Stimulated activated CD8-positive, alpha-beta memory T cell treated with anti-CD3 and anti-CD28 coated beads, Interleukin-15, amount 100 ng/mL, for 4 hours (primary cell): ENCODE data around the gene NOS3.

Experiments
- DNase-seq, 2 donors: peaks; one replicate each; pipeline ENCODE4 v3.0.0-alpha.2; 2020; ENCODE audit warnings: low read depth in 2 of 2

Gene NOS3

DNA sequence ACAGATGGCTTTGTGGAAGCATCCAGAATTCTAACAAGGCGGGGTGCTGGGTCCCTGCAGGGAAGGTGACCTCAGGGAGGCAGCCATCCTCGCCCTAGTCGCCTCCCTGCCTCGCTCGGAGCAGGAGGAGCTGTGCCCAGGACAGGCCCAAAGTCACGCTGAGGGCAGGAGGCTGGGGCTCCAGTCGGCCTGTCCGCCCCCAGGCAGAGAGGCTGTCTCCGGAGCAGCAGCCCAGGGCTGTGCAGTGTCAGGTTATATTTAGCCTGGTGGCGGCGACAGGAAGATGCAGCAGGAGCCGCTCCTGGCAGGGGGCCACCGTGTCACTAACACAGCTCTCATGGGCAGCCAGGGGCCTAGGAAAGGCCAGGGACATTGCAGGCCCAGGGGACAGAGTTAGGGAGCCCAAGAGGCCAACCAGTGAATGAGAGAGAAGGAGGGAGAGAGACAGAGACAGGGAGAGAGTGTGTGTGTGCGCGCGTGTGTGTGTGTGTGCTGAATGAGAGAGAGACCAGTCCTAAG, 26.2 kb upstream of the NOS3 start:
- no peak for DNase-seq

DNA sequence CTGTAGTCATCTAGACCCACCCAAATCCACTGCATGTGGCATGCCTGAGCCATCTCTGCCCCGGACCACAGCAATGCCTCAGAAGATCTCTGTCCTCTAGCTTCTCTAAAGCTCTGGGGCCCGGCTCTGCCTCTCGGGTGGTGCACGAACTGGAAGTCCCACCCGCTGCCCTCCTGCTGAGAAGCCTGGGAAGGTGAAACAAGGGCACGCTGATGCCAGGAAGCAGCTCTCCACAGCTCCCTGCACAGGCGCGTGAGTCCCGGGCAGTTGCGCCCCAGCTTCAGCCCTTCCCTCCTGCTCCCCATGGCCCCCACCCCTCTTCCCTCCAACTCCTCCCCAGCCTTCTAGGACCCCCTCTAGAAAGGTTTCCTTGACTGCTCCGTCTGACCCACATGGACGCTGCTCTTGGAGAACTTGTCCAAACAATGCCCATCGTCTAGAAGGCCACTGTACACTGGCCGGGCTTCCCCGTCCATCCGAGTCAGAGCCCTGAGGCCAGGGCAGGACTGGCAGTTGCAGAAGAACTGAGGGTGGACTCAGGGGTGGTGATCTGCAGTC, 25.5 kb upstream of the NOS3 start:
- DNase-seq: no peak

DNA sequence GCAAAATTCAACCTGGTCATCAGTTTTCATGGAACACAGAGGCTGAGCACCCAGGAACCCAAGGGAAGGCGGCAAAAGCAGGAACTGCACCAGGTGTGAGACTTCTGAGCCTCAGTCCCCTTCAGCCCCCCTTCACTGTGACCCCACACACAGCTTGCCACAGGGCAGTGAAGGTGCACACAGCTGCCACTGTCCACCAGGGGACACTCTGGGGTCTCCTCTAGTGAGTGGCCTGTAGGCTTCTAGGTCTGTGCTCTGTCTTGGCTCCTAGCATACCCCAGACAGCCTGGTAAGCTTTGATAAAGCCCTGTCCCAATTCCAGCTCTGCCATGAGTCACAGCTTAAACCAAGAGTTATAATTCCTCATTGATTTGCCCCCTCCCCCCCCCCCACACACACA, 24.8 kb upstream of the NOS3 start:
- DNase-seq: no peak

DNA sequence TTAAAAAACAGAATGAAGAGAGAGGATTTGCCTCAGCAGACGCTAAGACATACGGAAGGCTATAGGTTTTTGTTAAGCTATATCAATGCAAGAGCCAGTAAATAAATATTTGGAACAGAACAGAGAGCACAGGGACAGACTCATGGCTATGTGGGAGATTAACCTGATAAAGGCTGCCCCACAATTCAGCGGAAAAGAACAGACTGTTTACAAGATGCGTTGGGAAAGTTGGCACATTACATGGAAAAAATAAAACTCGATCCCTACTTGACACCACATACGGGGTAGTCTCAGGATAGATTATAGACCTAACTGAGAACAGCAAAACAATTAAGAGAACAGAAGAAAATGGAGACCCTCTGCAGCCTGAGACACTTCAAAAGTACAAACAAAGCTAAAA, 23.5 kb upstream of the NOS3 start:
- no peak for DNase-seq

DNA sequence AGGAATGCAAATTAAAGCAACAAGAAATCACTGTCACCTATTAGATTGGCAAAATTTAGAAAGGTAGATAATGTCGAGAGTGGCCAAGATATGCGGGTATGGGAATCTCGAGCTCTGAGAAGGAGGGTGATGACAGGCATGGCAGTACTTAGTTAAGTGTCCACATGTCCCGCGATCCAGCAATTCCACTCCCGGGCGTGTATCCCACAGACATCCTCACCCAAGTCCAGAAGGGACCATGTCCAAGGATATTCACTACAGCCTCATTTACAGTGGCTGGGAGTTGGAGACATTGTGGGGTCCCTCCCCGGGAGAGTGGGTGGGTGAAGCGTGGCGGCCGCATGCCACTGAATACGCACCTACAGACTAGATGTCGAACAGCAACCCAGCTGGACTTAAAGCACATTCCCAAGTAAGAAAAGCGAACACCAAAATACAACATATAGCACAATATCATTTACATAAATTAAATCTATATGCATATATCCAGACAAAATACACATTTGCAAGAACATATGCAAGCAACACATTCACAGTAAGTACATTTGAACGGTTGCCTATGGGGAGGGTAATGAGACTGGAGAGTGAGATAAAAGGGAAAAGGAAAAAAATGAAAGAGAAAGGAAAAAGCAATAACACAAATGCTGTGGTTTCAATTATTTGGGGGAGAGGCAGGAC, 22.6 kb upstream of the NOS3 start:
- no peak for DNase-seq

DNA sequence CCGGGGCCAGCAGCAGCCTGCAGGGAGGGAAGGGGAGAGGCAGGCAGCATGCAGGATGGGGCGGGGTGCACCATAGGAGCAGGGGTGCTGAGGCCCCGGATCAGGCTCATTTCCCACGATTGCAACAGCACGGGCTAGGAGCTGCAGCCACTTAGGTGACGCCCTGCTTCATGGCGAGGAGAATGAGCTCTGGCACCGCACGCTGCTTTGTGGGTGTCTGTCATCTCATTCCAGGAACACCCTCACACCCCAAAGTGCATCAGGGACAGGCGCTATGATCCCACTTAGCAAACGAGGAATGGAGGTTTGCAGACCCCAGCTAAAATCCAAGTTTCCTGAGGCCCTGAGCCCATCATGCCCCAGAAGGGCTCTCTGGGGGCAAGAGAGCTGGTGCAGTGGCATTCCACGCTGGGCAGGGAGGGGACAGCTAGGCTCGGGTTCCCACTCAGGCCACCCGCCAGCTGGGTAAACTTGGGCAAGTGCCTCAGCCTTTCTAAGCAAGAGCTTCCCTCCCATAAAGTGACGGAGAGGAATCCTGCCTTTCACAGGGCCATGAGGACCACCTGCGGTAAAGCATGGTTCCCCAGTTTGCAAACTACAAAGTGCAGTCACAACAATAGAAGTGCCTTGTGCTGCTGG, 22.0 kb upstream of the NOS3 start:
- no peak for DNase-seq

DNA sequence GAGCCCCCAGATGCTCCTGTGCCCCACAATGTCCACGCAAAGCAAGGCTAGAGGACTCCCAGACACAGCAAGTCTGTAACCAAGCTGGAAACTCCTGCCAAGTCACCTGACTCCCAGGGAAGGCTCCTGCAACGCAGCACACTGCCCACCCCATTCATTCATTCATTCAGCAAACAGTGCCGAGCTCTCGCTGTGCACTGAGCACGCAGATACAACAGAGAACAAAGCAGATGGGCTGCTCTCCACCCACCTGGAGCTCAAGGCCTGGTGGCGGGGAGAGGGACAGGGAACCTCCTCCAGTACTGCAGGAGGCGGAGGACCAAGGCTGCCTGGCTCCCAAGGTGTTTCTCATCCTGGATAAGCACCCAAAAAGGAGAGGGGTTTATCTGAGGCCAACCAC, 21.3 kb upstream of the NOS3 start:
- DNase-seq: no peak

DNA sequence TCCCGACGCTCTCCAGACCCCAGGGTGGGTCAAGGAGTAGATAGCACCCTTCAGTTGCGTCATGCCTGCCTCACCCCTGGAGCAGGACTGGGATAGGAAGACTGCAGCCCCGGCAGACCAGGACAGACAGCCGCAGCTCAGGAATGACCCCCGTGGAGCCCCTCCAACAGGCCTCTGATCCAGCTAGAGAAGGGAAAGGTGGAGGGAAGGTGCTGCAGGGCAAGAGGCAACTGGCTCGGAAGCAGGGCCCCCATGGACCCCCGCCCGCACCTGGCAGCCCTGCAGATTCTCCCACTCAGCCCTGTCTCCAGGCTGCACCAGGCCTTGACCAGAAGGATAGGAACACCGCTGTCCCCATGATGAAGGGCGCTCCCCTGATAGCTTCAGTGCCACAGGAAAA, 20.4 kb upstream of the NOS3 start:
- DNase-seq: no peak

DNA sequence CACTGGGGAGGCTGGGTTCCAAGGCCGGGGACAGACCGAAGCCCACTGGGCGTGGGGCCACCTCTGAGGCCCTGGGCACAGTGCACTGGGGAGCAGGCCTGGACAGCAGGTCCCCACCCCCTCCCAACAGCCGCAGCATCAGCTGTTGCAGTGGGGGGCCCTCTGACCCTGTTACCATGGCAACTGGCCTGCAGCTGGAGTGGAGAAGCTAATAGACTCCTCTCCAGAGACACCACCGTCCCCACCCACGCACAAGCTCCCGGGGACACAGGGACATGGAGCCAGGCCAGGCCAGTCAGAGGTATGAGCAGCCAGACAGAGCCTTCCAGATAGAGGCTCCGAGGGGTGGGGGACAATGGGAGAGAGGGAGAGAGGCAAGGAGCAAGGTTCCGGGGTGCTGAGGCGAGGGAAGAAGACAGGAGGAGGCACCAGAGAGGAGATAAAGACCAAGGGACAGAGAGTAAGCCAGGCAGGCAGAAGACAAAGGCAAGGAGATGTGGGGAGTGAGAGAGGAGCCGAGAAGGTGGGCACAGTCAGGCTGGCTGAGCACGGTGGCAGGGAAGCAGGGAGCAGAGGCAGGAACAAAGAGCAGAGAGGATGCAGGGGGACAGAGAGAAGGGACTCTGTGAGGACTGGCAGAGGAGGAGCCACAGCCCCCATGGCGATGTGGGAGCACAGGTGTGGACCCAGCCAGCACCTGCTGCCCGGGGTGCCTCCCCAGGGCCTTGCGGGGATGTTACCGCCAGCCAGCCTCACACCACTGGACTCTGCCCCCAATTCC, 19.4 kb upstream of the NOS3 start:
- no peak for DNase-seq

DNA sequence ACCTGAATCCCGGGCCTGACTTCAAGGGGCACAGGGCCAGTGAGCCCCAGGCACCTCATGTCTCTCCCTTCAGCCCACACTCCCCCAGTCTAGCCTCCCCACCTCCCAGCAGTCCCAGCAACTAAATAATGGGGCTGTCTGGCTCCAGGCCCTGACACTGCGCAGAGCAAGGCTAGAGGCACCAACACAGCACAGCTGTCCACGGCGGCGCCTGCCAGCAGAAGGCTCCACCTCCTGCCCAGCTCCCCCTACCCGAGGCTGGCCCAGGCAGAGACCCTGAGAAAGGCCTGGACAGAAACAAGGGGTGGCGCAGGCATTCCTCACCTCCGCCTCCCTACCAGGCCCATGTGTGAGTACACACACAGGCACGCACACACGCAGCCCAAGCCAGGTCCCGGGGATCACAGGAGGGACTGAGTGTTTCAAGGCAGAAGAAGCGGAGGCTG, 18.8 kb upstream of the NOS3 start:
- no peak for DNase-seq

DNA sequence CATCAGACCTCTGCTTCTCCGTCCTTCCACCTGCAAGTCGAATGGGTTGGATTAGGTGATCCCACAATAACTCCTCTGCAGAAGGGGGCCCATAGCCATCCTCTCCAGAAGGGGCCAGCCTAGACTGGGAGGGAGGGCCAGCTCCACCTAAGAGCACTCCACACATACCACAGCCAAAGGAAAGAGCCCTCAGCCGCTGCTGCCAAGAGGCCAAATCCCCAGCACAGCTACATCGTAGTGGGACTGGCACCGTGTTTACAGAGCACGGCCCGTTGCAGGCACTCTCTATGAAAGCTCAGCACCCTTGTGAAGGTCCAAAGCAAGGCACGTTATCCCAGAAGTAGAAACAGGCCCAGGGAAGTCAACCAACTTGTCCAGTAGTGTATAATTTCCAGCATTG, 18.1 kb upstream of the NOS3 start:
- no peak for DNase-seq

DNA sequence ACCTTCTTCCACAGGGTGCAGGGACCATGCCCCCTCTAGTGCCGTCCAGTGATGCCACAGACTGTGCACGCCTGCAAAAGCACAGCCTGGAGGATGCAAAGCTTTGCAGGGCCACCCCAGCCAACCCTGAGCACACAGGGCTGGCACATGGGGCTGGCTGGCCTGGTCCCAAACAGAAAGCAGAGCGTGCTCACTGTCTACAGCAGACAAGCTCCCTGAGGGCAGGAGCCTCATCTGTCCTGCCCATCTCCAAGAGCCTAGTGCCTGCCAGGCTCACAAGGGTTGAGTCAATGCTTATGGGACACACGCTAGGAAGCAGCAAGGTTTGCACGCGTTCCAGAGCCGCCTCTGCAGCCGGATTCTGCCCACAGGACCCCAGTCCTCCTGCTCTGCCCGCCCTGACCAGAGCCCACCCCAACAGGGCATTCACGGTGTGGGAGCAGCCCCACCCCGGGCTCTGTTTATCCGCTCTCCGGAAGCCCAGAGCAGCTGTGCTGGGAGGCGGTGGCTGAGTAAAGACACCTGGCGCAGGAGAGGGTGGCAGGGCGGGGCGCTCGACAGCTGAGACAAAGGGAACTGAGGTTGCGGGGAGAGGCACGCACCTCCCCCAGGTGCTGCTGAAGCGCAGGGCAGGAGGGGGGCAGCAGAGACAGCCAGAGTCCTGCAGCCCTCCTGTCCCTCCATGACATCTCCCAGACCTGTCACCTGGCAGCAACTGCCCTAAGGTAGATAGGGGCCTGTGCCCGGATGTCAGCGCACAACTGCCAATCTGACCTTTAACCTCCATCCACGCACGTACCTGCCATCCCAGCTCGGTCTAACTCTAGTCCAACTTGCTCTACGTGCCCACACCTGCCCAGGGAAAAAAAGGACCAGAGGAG, 17.0 kb upstream of the NOS3 start:
- no peak for DNase-seq

DNA sequence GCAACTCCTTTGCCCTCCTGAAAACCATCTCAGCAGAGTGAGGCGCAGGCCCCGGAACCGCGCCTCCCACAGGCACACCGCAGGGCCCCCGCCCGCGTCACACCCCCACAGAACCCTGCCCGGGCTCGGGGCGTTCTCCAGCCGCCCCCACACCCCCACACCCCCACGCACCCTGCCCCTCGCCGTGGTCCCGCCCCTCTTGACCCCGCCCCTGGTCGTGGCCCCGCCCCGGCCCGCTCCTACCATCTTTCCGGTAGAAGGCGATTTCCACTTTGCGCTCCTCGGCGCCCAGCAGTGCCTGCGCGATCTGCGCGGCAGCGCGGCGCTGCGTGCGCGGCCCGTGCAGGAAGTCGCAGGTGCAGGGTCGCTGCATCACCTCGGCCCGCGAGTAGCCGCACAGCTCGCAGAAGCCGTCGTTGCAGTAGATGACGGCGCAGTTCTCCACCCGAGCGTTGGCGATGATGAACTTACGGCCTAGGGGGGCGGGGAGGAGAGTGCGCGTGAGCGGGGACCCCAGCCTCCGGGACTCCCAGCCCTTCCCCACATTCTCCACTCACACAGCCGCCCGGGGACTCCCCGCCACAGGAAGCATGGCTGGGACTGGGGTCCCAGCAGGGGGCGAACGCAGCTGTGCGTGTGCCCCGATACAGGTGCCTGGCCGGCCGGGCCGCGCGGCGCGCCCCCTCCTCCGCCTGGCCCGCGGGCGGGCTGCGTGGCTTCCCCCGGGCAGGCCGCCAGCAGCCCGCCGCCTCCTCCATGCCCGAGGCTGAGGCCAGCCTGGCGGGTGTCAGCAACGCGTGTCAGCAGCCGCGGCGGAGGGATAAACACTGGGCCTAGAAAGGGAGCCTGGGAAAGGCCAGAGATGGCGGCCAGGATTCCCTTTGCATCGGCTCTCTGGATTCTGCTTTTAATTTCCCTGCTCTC, 16.1 kb upstream of the NOS3 start:
- peak; percentile 64 to 65 for DNase-seq

DNA sequence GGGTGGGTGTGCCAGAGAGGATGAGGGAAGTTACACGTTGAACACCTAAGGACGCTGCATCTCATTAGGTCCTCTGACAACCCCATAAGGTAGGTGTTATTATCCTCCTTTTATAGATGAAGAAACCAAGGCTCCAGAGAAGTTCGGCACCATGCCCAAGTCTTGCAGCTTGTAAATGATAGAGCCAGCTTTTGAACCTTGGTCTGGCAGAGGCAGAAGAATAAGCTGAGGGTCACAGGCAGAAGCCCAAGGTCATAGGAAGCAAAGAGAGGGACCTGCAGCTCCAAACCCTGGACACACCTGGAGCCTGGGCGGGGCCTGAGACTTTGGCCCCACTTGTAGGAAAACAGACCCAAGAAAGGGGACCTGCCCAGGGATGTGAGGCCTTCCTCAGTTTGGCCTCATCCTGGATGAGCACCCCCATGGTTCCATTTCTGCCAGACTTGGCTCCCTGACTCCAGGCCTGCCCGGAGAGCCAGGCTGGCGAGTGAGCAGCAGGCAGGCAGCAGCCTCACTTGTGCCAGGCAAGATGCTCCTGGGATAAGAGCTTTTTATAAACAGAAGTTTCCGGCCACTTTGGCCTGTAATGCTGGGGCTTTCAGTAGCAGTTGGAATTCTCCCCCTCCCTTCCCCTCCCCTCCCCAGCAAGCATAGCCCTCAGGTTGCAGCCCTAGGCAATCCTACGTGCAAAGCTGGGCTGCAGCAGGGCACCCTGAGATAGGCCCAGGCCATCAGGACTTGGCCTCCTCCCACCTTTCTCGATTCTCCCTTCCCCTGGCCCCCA, 15.1 kb upstream of the NOS3 start:
- DNase-seq: no peak

DNA sequence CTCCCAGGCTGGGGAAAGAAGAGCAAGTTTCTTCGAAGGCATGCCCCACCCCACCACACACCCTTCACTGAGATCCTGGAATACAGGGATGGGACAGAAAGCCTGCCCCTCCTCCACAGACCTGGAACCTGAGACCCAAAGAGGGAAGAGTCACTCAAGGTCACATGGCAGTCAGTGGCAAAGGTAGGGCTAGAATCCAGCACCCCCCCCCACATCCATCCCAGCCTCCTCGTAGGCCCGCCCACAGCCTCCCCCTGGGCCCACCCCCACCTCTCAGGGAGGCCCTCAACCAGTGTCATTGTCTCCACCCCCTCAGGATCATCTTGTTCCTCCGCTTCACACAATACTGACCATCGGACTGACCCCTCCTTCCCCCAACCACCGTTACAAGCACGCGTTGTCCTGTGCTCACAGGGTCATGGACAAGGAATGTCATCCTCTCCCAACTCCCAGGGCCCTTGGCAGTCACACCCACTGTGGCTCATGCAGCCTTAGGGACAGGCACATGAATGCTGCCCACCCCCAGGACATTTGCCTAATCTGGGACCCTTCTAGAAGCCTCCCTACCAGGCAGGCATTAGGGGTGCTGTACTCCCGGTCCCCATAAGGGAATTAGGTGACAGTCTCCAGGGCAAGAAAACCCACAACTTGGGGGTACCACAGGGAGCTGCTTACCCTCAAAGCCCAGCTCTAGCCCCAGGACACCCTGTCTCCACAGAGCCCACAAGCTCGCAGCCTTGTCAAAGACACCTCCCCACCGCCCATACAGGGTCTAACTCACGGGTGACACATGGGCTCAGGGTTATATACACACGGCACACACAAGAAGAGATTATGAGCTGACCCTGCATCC, 14.1 kb upstream of the NOS3 start:
- DNase-seq: no peak

DNA sequence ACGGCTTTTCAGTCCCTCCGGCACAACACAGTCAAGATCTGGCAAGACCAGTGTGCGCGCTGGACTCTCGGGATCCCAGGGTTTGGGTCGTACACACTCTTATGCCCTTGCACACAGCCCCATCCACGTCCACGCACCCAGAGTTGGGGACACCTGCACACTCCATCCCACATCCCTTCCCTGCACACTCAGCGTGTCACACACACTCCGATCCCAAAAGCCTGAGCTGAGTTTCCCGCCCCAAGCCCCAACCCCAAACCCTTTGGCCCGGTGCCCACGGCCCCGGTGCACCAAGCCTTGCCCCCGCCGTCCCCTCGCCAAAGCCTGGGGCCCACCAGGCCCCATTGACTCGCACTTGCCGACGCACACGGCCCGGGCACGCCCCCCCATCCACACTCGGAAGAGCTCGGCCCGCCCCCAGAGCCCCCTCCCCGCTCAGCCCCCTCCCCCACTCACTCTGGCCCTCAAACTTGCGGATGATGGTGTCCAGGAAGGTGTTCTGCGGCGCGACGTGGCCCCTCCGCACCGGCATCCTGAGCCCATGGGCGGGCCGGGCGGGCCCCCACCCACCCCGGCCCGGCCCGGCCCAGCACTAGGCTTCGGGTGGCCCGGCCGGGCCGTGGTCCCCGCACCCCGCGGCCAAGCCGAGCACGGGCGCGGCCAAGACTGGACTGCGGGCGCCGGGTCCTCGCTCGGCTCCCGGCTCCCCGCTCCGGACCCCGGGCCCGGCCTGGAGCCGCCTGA, 13.3 kb upstream of the NOS3 start:
- no peak for DNase-seq

DNA sequence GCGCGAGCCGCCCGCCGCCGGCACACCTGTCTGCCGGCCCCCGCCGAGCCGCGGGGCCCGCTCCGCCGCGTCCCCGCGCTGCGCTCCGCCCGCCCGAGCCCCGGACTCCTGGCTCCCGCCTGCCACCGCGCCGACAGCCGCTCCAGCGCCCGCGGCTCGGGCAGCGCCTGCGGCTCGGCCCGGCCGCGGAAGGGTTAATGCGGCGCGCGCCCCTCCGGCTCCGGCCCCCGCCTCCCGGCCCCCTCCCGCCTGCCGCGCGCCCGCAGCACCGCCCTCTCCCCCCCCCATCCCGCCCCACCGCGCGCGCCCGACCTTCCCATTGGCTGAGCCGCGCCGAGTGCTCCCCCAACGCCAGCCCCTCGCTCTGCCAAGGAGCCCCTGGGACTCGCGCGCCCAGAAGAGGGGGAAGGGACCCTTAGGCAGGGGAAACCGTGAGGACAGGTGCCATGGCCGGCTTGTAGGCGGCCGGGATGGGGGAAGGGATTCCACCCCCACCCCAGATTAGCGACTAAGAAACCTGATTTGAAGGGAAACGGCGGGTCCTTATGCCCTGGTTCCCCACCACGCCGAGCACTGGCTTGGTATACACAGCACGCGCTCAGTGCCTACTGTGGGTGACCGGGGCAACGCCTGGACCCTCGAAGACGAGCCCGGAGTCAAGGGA, 12.6 kb upstream of the NOS3 start, which contains the start of gene KCNH2:
KCNH2 (minus strand) TSS at position 196 of the 664 bp plus-strand sequence. CDS start 408 bp downstream, outside the sequence.
- DNase-seq: no peak
